ENCODE data around the gene ZYG11A. TPM values are rescaled to one million over a fixed set of nuclear protein-coding genes. Genes with fewer than 3 reads are reported as not detected.

The ZYG11A gene
- total RNA-seq, 2 donors from 2014 or later = 0.20 TPM; not detected in 1

DNA sequence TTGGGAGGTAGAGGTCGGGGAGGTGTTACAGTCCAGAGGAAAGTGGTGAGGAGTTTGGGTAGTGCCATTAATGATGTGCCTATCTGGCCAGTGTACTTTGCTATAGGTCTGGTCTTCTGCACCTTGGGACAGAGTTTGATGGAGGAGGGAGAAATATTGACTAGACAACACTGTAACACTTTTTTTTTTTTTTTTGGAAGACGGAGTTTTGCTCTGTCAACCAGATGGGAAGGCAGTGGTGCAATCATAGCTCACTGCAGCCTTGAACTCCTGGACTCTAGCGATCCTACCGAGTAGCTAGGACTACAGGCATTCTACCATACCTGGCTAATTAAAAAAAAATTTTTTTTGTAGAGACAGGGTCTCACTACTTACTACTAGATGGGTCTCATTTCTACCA is 86.5 kb downstream of the ZYG11A start:
- Mint-ChIP-seq H3K36me3 (ENCODE audit: low read depth) (peaks cover 3% of the 10 kb centered on the region), H3K4me3 (no peak overlapping the region), H3K27ac (no peak overlapping the region), H3K4me1 (peaks cover 18% of the 10 kb centered on the region), H3K27me3 (no peaks in the 10 kb centered on the region)
- no peak for ATAC-seq
- H3K9me3 ChIP-seq (ENCODE audit: control insufficient read depth, low read length, poor library complexity, severe bottlenecking) = no peaks in the 10 kb centered on the region
- DNase-seq = no peak

DNA sequence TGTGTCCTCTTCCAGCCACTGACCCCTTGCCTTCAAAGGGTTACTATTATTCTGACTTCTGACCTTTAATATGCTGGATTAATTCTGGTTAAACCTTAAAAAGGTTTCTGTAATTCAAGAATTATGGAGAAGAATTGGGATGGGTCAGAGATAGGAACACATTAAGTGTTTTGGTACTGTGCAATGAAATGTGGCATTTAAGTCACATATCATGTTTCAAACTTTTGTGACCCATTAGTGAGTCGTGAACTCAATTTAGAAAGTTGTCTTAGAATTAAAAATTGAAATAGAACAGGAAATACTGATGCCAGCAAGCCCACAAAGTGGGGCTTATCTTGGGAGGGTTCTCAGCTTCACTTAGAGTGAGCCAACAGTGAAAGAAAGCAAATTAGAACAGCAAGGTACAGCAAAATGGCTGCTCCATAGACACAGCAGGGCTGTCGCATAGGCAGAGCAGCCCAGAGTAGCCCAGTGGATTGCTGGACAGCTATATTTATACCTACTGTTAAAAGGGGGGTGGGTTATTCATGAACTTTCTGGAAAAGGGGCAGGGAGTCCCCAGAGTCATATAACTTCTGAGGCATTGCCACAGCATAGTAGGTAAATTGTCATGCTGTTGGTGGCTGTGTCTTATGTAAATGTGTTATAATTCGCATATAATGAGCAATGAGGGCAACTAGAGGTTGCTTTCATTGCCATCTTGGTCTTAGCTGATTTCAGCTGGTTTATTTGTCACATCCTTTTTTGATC is 95.0 kb downstream of the ZYG11A start:
- no peak overlapping the region for H3K27ac Mint-ChIP-seq
- no peak for ATAC-seq
- no peaks in the 10 kb centered on the region for H3K9me3 ChIP-seq (ENCODE audit: control insufficient read depth, low read length, poor library complexity, severe bottlenecking)
- no peaks in the 10 kb centered on the region for H3K27me3 Mint-ChIP-seq
- no peak for DNase-seq
- H3K36me3 Mint-ChIP-seq (ENCODE audit: low read depth) = no peaks in the 10 kb centered on the region
- H3K4me1 Mint-ChIP-seq = peaks cover 14% of the 10 kb centered on the region
- no peak overlapping the region for H3K4me3 Mint-ChIP-seq

DNA sequence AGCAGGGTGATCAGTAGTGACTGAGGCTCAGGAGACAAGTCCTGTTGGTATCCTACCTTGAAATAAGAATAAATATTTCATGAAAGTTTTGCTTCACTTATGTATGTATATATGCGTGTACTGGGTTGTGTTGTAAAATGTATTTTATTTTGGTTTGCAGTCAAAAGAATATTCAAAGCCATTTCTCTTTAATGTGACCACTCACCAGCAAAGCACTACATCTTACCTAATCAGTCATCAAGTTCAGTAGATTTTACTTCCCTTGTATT is 95.6 kb downstream of the ZYG11A start:
- DNase-seq (no peak), ATAC-seq (no peak)
- Mint-ChIP-seq H3K27me3 (no peaks in the 10 kb centered on the region), H3K4me3 (no peak overlapping the region), H3K27ac (no peak overlapping the region), H3K4me1 (peaks cover 14% of the 10 kb centered on the region), H3K36me3 (ENCODE audit: low read depth) (no peaks in the 10 kb centered on the region)
- no peaks in the 10 kb centered on the region for H3K9me3 ChIP-seq (ENCODE audit: control insufficient read depth, low read length, poor library complexity, severe bottlenecking)

DNA sequence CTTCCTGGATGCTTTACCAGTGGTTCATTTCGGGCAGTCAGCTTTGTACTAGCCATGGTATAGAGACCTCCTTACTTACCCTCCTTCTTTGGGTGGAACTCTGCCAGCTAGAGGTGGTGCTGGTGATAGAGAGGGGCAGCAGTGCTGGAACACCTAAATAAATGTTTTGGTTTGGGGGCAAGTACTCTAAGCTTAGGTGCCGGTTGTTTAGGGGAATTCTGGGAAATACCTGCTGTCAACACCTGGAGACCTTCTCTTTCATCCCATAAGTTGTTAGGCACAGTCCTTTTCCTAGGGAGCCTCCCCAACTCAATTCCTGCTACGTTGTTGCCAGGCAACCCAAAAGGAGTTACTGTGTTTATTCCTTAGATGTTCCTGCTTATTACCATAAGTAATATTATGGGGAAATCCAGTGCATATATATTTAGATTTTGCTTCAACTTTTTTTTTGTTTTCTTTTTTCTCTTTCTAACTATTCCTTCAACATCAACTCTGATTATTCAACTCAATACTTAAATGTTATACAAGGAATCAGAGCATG is 101.4 kb downstream of the ZYG11A start:
- H3K9me3 ChIP-seq (ENCODE audit: control insufficient read depth, low read length, poor library complexity, severe bottlenecking) = no peaks in the 10 kb centered on the region
- ATAC-seq (no peak), DNase-seq (no peak)
- no peaks in the 10 kb centered on the region for H3K27me3 Mint-ChIP-seq
- peaks cover 7% of the 10 kb centered on the region for H3K4me1 Mint-ChIP-seq
- H3K36me3 Mint-ChIP-seq (ENCODE audit: low read depth) = peaks cover 6% of the 10 kb centered on the region
- no peak overlapping the region for H3K4me3 Mint-ChIP-seq
- no peak overlapping the region for H3K27ac Mint-ChIP-seq

DNA sequence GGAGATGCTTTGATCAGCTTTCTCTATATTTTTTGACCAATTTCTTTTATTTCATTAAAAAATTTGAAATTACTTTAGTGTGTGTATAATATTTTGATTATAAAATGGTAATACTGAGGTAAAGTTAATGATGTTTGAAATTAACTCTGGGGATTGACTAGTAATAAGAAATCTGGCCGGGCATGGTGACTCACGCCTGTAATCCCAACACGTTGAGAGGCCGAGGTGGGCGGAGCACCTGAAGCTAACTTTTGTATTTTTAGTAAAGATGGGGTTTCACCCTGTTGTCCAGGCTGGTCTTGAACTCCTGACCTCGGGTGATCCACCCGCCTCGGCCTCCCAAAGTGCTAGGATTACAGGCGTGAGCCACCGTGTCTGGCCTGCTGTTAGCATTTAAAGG is 102.0 kb downstream of the ZYG11A start:
- peaks cover 7% of the 10 kb centered on the region for H3K4me1 Mint-ChIP-seq
- ATAC-seq (no peak), DNase-seq (no peak)
- no peak overlapping the region for H3K27ac Mint-ChIP-seq
- no peaks in the 10 kb centered on the region for H3K9me3 ChIP-seq (ENCODE audit: control insufficient read depth, low read length, poor library complexity, severe bottlenecking)
- no peak overlapping the region for H3K4me3 Mint-ChIP-seq
- no peaks in the 10 kb centered on the region for H3K27me3 Mint-ChIP-seq
- peaks cover 6% of the 10 kb centered on the region for H3K36me3 Mint-ChIP-seq (ENCODE audit: low read depth)

Other genes starting within 250 kb of the ZYG11A start
- gene GPX7, start 240.4 kb upstream of the ZYG11A start, total RNA-seq = 10 to 100 TPM; 13.4 to 13.9 TPM
- 10 to 100 TPM; 33.1 to 41.9 TPM for gene SHISAL2A, start 209.6 kb upstream of the ZYG11A start, total RNA-seq
- 1 to 10 TPM; 1.9 to 3.9 TPM for gene COA7, start 144.4 kb upstream of the ZYG11A start, total RNA-seq
- 10 to 100 TPM; 13.5 to 16.8 TPM for gene ZYG11B, start 116.3 kb upstream of the ZYG11A start, total RNA-seq
- 100 to 1,000 TPM; 134 to 140 TPM for gene ECHDC2, start 79.0 kb downstream of the ZYG11A start, total RNA-seq
- 10 to 100 TPM; 55.2 to 60.6 TPM for gene SCP2, start 84.5 kb downstream of the ZYG11A start, total RNA-seq
- not detected for gene PODN, start 219.5 kb downstream of the ZYG11A start, total RNA-seq

Data from T-helper 17 cell (primary cell).